Muscle layer of colon (tissue), 2 donors: ENCODE data around the gene PLEK.

Source experiments
- H3K27ac ChIP-seq: one replicate; pipeline ENCODE4 v1.7.0; 2013; ENCODE audit warnings: low read depth, mild to moderate bottlenecking, low read length, moderate library complexity
- H3K27me3 ChIP-seq, 2 donors: one replicate each; pipeline ENCODE4 v1.7.0; 2013; ENCODE audit warnings: low read length in 2 of 2, mild to moderate bottlenecking in 2 of 2; ENCODE audit not compliant: insufficient read depth in 2 of 2, control insufficient read depth in 1 of 2
- H3K36me3 ChIP-seq: one replicate; pipeline ENCODE4 v1.7.0; 2013; ENCODE audit warnings: mild to moderate bottlenecking, low read length; ENCODE audit not compliant: insufficient read depth
- H3K4me1 ChIP-seq: one replicate; pipeline ENCODE4 v1.7.0; 2013; ENCODE audit warnings: mild to moderate bottlenecking, low read length; ENCODE audit not compliant: insufficient read depth
- H3K4me3 ChIP-seq, 2 donors: one replicate each; pipeline ENCODE4 v1.7.0; 2013; ENCODE audit warnings: low read length in 2 of 2, low read depth in 1 of 2, mild to moderate bottlenecking in 1 of 2, moderate library complexity in 1 of 2
- H3K9ac ChIP-seq: one replicate; pipeline ENCODE4 v1.7.0; 2013; ENCODE audit warnings: low read length
- H3K9me3 ChIP-seq: one replicate; pipeline ENCODE4 v1.7.0; 2013; ENCODE audit warnings: mild to moderate bottlenecking, low read length
- donor health status: abdominal sarcoma.
- donor health status: Adenocarcinoma of cecum.

PLEK gene

GRCh38 chr2:68404893-68405799 is 40.1 kb downstream of the PLEK start:
- Histone ChIP-seq H3K36me3 (no peaks in the 10 kb centered on the region), H3K9me3 (no peaks in the 10 kb centered on the region), H3K4me1 (no peaks in the 10 kb centered on the region), H3K27ac (no peak overlapping the region), H3K9ac (no peak overlapping the region), H3K4me3 (no peak overlapping the region), H3K27me3 (no peaks in the 10 kb centered on the region)

GRCh38 chr2:68411397-68412126 is 46.5 kb downstream of the PLEK start:
- Histone ChIP-seq H3K4me3 (no peak overlapping the region), H3K27me3 (no peaks in the 10 kb centered on the region)

GRCh38 chr2:68412127-68412819 is 47.2 kb downstream of the PLEK start:
- no peaks in the 10 kb centered on the region for H3K27me3 ChIP-seq
- H3K4me3 ChIP-seq: no peak overlapping the region
- no peak overlapping the region for H3K27ac ChIP-seq
- no peak overlapping the region for H3K9ac ChIP-seq
- H3K36me3 ChIP-seq: no peaks in the 10 kb centered on the region
- no peaks in the 10 kb centered on the region for H3K9me3 ChIP-seq
- no peaks in the 10 kb centered on the region for H3K4me1 ChIP-seq

More at GRCh38 chr2:68411397-68412126, 46.5 kb downstream of the PLEK start:
- H3K9me3 ChIP-seq: no peaks in the 10 kb centered on the region
- H3K9ac ChIP-seq: no peak overlapping the region
- H3K27ac ChIP-seq: no peak overlapping the region
- no peaks in the 10 kb centered on the region for H3K36me3 ChIP-seq
- H3K4me1 ChIP-seq: no peaks in the 10 kb centered on the region

GRCh38 chr2:68413466-68413865 is 48.4 kb downstream of the PLEK start:
- Histone ChIP-seq H3K4me3 (no peak overlapping the region), H3K27me3 (no peaks in the 10 kb centered on the region), H3K36me3 (no peaks in the 10 kb centered on the region), H3K27ac (no peak overlapping the region), H3K4me1 (no peaks in the 10 kb centered on the region), H3K9me3 (no peaks in the 10 kb centered on the region), H3K9ac (no peak overlapping the region)

- Histone ChIP-seq H3K4me1 (no peaks in the 10 kb centered on the region), H3K27me3 (no peaks in the 10 kb centered on the region), H3K9ac (no peak overlapping the region), H3K9me3 (no peaks in the 10 kb centered on the region), H3K36me3 (no peaks in the 10 kb centered on the region), H3K4me3 (no peak overlapping the region), H3K27ac (no peak overlapping the region)
Observed at GRCh38 chr2:68414452-68414851, 49.4 kb downstream of the PLEK start.

GRCh38 chr2:68414876-68415275 is 49.8 kb downstream of the PLEK start:
- no peaks in the 10 kb centered on the region for H3K4me1 ChIP-seq

GRCh38 chr2:68415521-68415920 is 50.4 kb downstream of the PLEK start:
- H3K4me1 ChIP-seq: no peaks in the 10 kb centered on the region

More at GRCh38 chr2:68414876-68415275, 49.8 kb downstream of the PLEK start:
- H3K9ac ChIP-seq: no peak overlapping the region
- no peaks in the 10 kb centered on the region for H3K36me3 ChIP-seq
- H3K27me3 ChIP-seq: no peaks in the 10 kb centered on the region
- no peaks in the 10 kb centered on the region for H3K9me3 ChIP-seq
- no peak overlapping the region for H3K4me3 ChIP-seq
- no peak overlapping the region for H3K27ac ChIP-seq

GRCh38 chr2:68416081-68416675 is 51.1 kb downstream of the PLEK start:
- Histone ChIP-seq H3K36me3 (no peaks in the 10 kb centered on the region), H3K27ac (no peak overlapping the region), H3K27me3 (no peaks in the 10 kb centered on the region), H3K9me3 (no peaks in the 10 kb centered on the region), H3K9ac (no peak overlapping the region), H3K4me1 (no peaks in the 10 kb centered on the region), H3K4me3 (no peak overlapping the region)

More at GRCh38 chr2:68415521-68415920, 50.4 kb downstream of the PLEK start:
- no peaks in the 10 kb centered on the region for H3K36me3 ChIP-seq
- H3K27ac ChIP-seq: no peak overlapping the region
- no peak overlapping the region for H3K9ac ChIP-seq
- no peak overlapping the region for H3K4me3 ChIP-seq
- H3K9me3 ChIP-seq: no peaks in the 10 kb centered on the region
- H3K27me3 ChIP-seq: no peaks in the 10 kb centered on the region

GRCh38 chr2:68417926-68418325 is 52.8 kb downstream of the PLEK start:
- Histone ChIP-seq H3K36me3 (no peaks in the 10 kb centered on the region), H3K27ac (no peak overlapping the region), H3K9me3 (no peaks in the 10 kb centered on the region), H3K4me1 (no peaks in the 10 kb centered on the region), H3K4me3 (no peak overlapping the region), H3K27me3 (no peaks in the 10 kb centered on the region), H3K9ac (no peak overlapping the region)

GRCh38 chr2:68418419-68418818 is 53.3 kb downstream of the PLEK start:
- H3K27me3 ChIP-seq: no peaks in the 10 kb centered on the region
- H3K4me1 ChIP-seq: no peaks in the 10 kb centered on the region
- H3K4me3 ChIP-seq: no peak overlapping the region
- H3K27ac ChIP-seq: no peak overlapping the region
- no peaks in the 10 kb centered on the region for H3K36me3 ChIP-seq
- H3K9ac ChIP-seq: no peak overlapping the region
- H3K9me3 ChIP-seq: no peaks in the 10 kb centered on the region

- Histone ChIP-seq H3K9ac (no peak overlapping the region), H3K4me1 (no peaks in the 10 kb centered on the region), H3K27ac (no peak overlapping the region), H3K36me3 (no peaks in the 10 kb centered on the region), H3K4me3 (no peak overlapping the region), H3K9me3 (no peaks in the 10 kb centered on the region), H3K27me3 (no peaks in the 10 kb centered on the region)
Observed at GRCh38 chr2:68418855-68419254, 53.8 kb downstream of the PLEK start.
